ENCODE measurements around the gene KLHDC7B. TPM values are rescaled to one million over a fixed set of nuclear protein-coding genes. Genes with fewer than 3 reads are reported as not detected.

KLHDC7B gene
- total and polyA plus RNA-seq, 2 of the 13 experiments (the other 11 are each of a cell fraction or from before 2014, with no cell fraction given): 0.11 TPM; not detected in 1

DNA sequence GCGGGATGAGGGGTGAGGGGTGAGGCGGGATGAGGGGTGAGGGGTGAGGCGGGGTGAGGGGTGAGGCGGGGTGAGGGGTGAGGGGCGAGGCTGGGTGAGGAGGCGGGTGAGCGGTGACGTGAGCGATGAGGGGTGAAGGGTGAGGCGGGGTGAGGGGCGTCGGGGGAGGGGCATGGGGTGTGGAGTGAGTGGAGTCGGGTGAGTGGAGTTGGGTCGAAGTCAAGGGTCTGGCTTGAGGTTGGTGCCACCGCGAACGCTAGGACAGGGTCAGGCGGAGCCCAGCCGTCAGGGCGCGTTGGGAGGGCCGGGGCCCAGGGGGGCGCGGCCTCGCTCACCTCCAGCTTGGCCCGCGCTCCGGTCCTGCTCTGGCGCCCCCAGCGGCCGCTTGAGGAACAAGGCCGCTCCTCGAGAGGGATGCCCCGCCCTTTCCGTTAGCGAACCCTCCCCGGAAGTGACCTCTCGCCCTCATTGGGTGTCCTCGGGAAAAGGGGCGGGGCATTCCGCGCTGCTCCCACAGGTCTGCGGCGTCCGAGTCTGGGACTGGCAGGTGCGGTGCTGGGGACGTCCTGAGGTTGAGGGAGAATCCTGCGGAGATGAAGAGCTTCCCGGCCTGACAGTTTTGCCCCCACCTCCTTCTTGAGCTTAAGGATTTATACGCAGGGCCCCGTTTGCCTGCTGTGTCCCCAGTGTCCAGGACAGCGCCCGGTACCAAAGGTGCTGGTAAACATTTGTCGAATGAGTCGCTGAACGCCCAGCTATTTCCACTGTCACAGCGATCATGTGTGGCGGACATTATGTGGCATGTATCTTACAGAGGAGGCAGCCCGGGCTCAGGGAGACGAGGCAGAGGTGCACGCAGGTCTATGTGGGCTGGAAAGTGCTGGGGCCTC is 17.1 kb downstream of the KLHDC7B start, which contains the start of gene SYCE3:
Gene SYCE3, minus strand, starts transcription at position 397 of the 890 bp plus-strand sequence. CDS start 6,514 bp downstream, outside the sequence.
- 27% methylated on average over 27 of the region's 61 CpGs for whole genome bisulfite sequencing (ENCODE audit: low lambda C conversion rate)
- H2AFZ ChIP-seq (ENCODE audit: low read length): no peak within 1 kb of the TSS
- intact Hi-C loops (cut with micrococcal nuclease; ENCODE audit: unreplicated experiment): loop anchor here (5.0 kb wide), 1 partner anchor 35 kb away; the partner anchor contains the start of gene SCO2
- DNase-seq (ENCODE audit: low spot score) (peak; percentile 92), FAIRE-seq (peak; percentile 87), ATAC-seq (peak; percentile 95)
- POLR2A ChIA-PET: interaction anchor here (0.7 to 2.9 kb wide), 18 partner anchors 12 to 319 kb away, joined by 3 to 36 read pairs (median 6); partner anchors contain the start of genes CHKB, CPT1B, KLHDC7B and LMF2
- peak within 1 kb of the TSS; percentile 68 to 85 (median 71) for H3K4me3 ChIP-seq (replicated peaks in 1 of 3; ENCODE audit: insufficient read depth in 1 of 3, low read depth in 2 of 3, low read length in 3 of 3)
- peak within 1 kb of the TSS; percentile 55 for H3K27ac ChIP-seq (ENCODE audit: extremely low read length, insufficient read depth, low read length)
- H3K9ac ChIP-seq (ENCODE audit: insufficient read depth, low read depth, low read length): peak within 1 kb of the TSS; percentile 64
- CTCF ChIA-PET (ENCODE audit: low intra/inter-chr PET ratio, low total read pairs): interaction anchor here (1.2 kb wide), 1 partner anchor 51 kb away, joined by 3 read pairs; no protein-coding TSS in a partner anchor
- in situ Hi-C loops (cut with HindIII; ENCODE audit: extremely low pct_ligation_motif_present, low pct_unique_long_range_greater_than_20kb): no loop called here
- BruUV-seq (replicated peaks): TSS peak; percentile 83
- no peaks in the 10 kb centered on the region for H4K20me1 ChIP-seq (ENCODE audit: insufficient read depth, low read length)
- peaks cover 0 to 22% of the 10 kb centered on the region in 2 experiments; a peak in 2 of 5 replicates for H3K27me3 ChIP-seq (ENCODE audit: control insufficient read depth in 1 of 2, insufficient read depth in 2 of 2, low read length in 2 of 2)
- peak within 1 kb of the TSS; percentile 89 for H3K4me2 ChIP-seq (ENCODE audit: low read depth, low read length)
- no peaks in the 10 kb centered on the region for H3K36me3 ChIP-seq (replicated peaks in 1 of 2; ENCODE audit: control insufficient read depth in 1 of 2, insufficient read depth in 2 of 2, low read length in 2 of 2)
- H3K4me1 ChIP-seq (ENCODE audit: insufficient read depth, low read length): peaks cover 12% of the 10 kb centered on the region
- H3K79me2 ChIP-seq (ENCODE audit: insufficient read depth, low read length): no peaks in the 10 kb centered on the region
- no peaks in the 10 kb centered on the region for H3K9me3 ChIP-seq (ENCODE audit: low read length)
- TF ChIP-seq ARHGAP35 (CRISPR knock-in tag; IDR thresholded peaks at IDR 0.05; ENCODE audit: borderline replicate concordance) (no peak), NCOR1 (IDR thresholded peaks at IDR 0.05; ENCODE audit: borderline replicate concordance, low read length) (no peak; the same call in 1 of the 2 replicates), RXRA (CRISPR knock-in tag; IDR thresholded peaks at IDR 0.05) (peak; percentile 66), NRL (CRISPR knock-in tag; IDR thresholded peaks at IDR 0.05; ENCODE audit: borderline replicate concordance) (no peak; the same call in 1 of the 2 replicates), ATAD3A (CRISPR knock-in tag; IDR thresholded peaks at IDR 0.05) (0 out of 2 replicates have a peak, but pooled peaks have one; percentile 14), ZSCAN20 (CRISPR knock-in tag; IDR thresholded peaks at IDR 0.05; ENCODE audit: borderline replicate concordance) (no peak), ZNF782 (CRISPR knock-in tag; IDR thresholded peaks at IDR 0.05; ENCODE audit: borderline replicate concordance) (no peak), TFDP2 (CRISPR knock-in tag; IDR thresholded peaks at IDR 0.05) (peak; percentile 54), ZNF12 (CRISPR knock-in tag; IDR thresholded peaks at IDR 0.05) (0 out of 2 replicates have a peak, but pooled peaks have one; percentile 10), ZNF234 (CRISPR knock-in tag; conservative IDR thresholded peaks at IDR 0.05) (no peak), PLRG1 (conservative IDR thresholded peaks at IDR 0.05) (no peak), ZNF772 (CRISPR knock-in tag; IDR thresholded peaks at IDR 0.05) (peak; percentile 70; the same call in 1 of the 2 replicates), ZMYM3 (CRISPR knock-in tag; IDR thresholded peaks at IDR 0.05) (no peak), ZNF138 (CRISPR knock-in tag; IDR thresholded peaks at IDR 0.05; ENCODE audit: low read depth) (peak; percentile 32; the same call in 1 of the 2 replicates), THAP11 (CRISPR knock-in tag; IDR thresholded peaks at IDR 0.05) (peak; percentile 76), ZNF709 (CRISPR knock-in tag; IDR thresholded peaks at IDR 0.05) (no peak), SIX1 (CRISPR knock-in tag; IDR thresholded peaks at IDR 0.05; ENCODE audit: borderline replicate concordance) (no peak), SOX5 (CRISPR knock-in tag; IDR thresholded peaks at IDR 0.05; ENCODE audit: borderline replicate concordance) (peak; percentile 38; the same call in 1 of the 2 replicates), ZNF263 (CRISPR knock-in tag; IDR thresholded peaks at IDR 0.05) (no peak), STAG1 (CRISPR knock-in tag; IDR thresholded peaks at IDR 0.05) (peak; percentile 70), TERF1 (CRISPR knock-in tag; IDR thresholded peaks at IDR 0.05) (no peak)
- TF ChIP-seq, protein P1, sequence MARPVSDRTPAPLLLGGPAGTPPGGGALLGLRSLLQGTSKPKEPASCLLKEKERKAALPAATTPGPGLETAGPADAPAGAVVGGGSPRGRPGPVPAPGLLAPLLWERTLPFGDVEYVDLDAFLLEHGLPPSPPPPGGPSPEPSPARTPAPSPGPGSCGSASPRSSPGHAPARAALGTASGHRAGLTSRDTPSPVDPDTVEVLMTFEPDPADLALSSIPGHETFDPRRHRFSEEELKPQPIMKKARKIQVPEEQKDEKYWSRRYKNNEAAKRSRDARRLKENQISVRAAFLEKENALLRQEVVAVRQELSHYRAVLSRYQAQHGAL (CRISPR knock-in tag; IDR thresholded peaks at IDR 0.05; ENCODE audit: not compliant biosample characterization): no peak
